SK-N-SH (cell line): ENCODE results near the gene C20orf141. TPM values are rescaled to one million over a fixed set of nuclear protein-coding genes. Genes with fewer than 3 reads are reported as not detected.

Experiments
- CTCF ChIA-PET: fragments of 300-600, 350-600 bp; formaldehyde crosslinking; extraction: SDS; loops from one replicate; lab custom pipeline; 2021; lab: Yijun Ruan, JAX
- POLR2A ChIA-PET: fragments of 350-600 bp; sonication (Branson Sonifier 250); formaldehyde crosslinking; extraction: SDS; loops from one replicate; lab custom pipeline; 2020; ENCODE audit warnings: antibody characterized with exemption, inconsistent platforms; lab: Yijun Ruan, JAX
- DNase-seq: peaks from one replicate; pipeline ENCODE4 v3.0.0; 2012
- H2AFZ ChIP-seq: fragments of 200-600 bp; sonication (generic); 2 replicates; pipeline ENCODE4 v1.8.1; 2016; ENCODE audit warnings: antibody characterized with exemption, mild to moderate bottlenecking, low read depth
- H3F3A ChIP-seq: fragments of 200-600 bp; sonication (generic); replicated peaks from 2 replicates; pipeline ENCODE3; 2016; ENCODE audit warnings: antibody characterized with exemption, mild to moderate bottlenecking; ENCODE audit not compliant: insufficient read depth
- H3K27ac ChIP-seq, 2 experiments: fragments of 200-500 bp in 1 of 2; fragments of 200-600 bp in 1 of 2; sonication (Bioruptor generic) in 1 of 2; sonication (generic), shearing (Covaris generic) in 1 of 2; 2 replicates each; pipeline versions ENCODE4 v1.5.1 to v1.6.1; 2014 to 2016; ENCODE audit warnings: low read depth in 2 of 2, inconsistent platforms in 1 of 2, low read length in 1 of 2, mild to moderate bottlenecking in 1 of 2, mixed read lengths in 1 of 2
- H3K27me3 ChIP-seq: fragments of 200-600 bp; sonication (generic), shearing (Covaris generic); 2 replicates; pipeline ENCODE4 v1.6.1; 2016; ENCODE audit warnings: mixed run types; ENCODE audit not compliant: insufficient read depth
- H3K36me3 ChIP-seq, 2 experiments: fragments of 200-500 bp in 1 of 2; fragments of 200-600 bp in 1 of 2; sonication (Bioruptor generic) in 1 of 2; sonication (generic) in 1 of 2; replicated peaks in 1 of 2; 2 replicates each; pipeline versions ENCODE3 to v1.5.1; 2014 to 2016; ENCODE audit warnings: low read length in 1 of 2, mild to moderate bottlenecking in 1 of 2; ENCODE audit not compliant: insufficient read depth in 2 of 2, control insufficient read depth in 1 of 2
- H3K4me1 ChIP-seq, 2 experiments: fragments of 200-500 bp in 1 of 2; fragments of 200-600 bp in 1 of 2; sonication (Bioruptor generic) in 1 of 2; sonication (generic), shearing (Covaris generic) in 1 of 2; 2 replicates each; pipeline versions ENCODE4 v1.5.1 to v1.6.1; 2014 to 2016; ENCODE audit warnings: low read depth in 1 of 2, low read length in 1 of 2, mixed run types in 1 of 2; ENCODE audit not compliant: insufficient read depth in 2 of 2, control insufficient read depth in 1 of 2
- H3K4me2 ChIP-seq: fragments of 200-600 bp; sonication (generic), shearing (Covaris generic); 2 replicates; pipeline ENCODE4 v1.6.1; 2017; ENCODE audit warnings: mixed run types
- H3K4me3 ChIP-seq, 2 experiments: fragments of 200-500 bp in 1 of 2; fragments of 200-600 bp in 1 of 2; sonication (Bioruptor generic) in 1 of 2; sonication (generic), shearing (Covaris generic) in 1 of 2; 2 replicates each; pipeline versions ENCODE4 v1.5.1 to v1.8.1; 2014 to 2016; ENCODE audit warnings: low read depth in 2 of 2, inconsistent platforms in 1 of 2, low read length in 1 of 2, mild to moderate bottlenecking in 1 of 2, mixed read lengths in 1 of 2, moderate library complexity in 1 of 2
- H3K79me2 ChIP-seq: fragments of 200-600 bp; sonication (generic); 2 replicates; pipeline ENCODE4 v1.8.1; 2017; ENCODE audit warnings: mild to moderate bottlenecking; ENCODE audit not compliant: insufficient read depth
- H3K9ac ChIP-seq: fragments of 200-600 bp; sonication (generic); 2 replicates; pipeline ENCODE4 v1.6.1; 2017; ENCODE audit warnings: mixed run types
- H3K9me2 ChIP-seq: fragments of 200-600 bp; sonication (generic); 2 replicates; pipeline ENCODE4 v1.6.1; 2017; ENCODE audit warnings: mixed run types
- H3K9me3 ChIP-seq: fragments of 200-600 bp; sonication (generic); 2 replicates; pipeline ENCODE4 v1.6.1; 2017; ENCODE audit warnings: mixed run types, mild to moderate bottlenecking, moderate library complexity
- H4K20me1 ChIP-seq: fragments of 200-600 bp; sonication (generic); 2 replicates; pipeline ENCODE4 v1.6.1; 2017; ENCODE audit warnings: mild to moderate bottlenecking, mixed run types; ENCODE audit not compliant: insufficient read depth
- CHD2 ChIP-seq: fragments of 150-350 bp; IDR thresholded peaks from 2 replicates; pipeline ENCODE4 v1.6.1; 2018; ENCODE audit warnings: low read length; ENCODE audit not compliant: partially characterized antibody
- FOSL2 ChIP-seq: IDR thresholded peaks from 2 replicates; pipeline ENCODE4 v1.4.0; 2012; ENCODE audit warnings: low read depth, mild to moderate bottlenecking, moderate library complexity, borderline replicate concordance
- FOXM1 ChIP-seq: IDR thresholded peaks from 2 replicates; pipeline ENCODE4 v1.4.0; 2012; ENCODE audit warnings: low read depth, mild to moderate bottlenecking
- GABPA ChIP-seq: IDR thresholded peaks from 2 replicates; pipeline ENCODE4 v1.4.0; 2012; ENCODE audit warnings: low read depth, mild to moderate bottlenecking
- JUND ChIP-seq: IDR thresholded peaks from 2 replicates; pipeline ENCODE4 v1.4.0; 2012
- NFIC ChIP-seq: IDR thresholded peaks from 2 replicates; pipeline ENCODE4 v1.4.0; 2012; ENCODE audit warnings: borderline replicate concordance
- POLR2AphosphoS5 ChIP-seq: IDR thresholded peaks from 2 replicates; pipeline ENCODE4 v1.6.1; 2012; ENCODE audit warnings: low read depth, low read length
- RAD21 ChIP-seq: IDR thresholded peaks from 2 replicates; pipeline ENCODE4 v1.6.1; 2012; ENCODE audit warnings: mild to moderate bottlenecking, low read length
- RFX5 ChIP-seq: IDR thresholded peaks from 2 replicates; pipeline ENCODE4 v1.6.1; 2012; ENCODE audit warnings: mild to moderate bottlenecking, improper control_type of control experiment, low read length
- SIN3A ChIP-seq: IDR thresholded peaks from 2 replicates; pipeline ENCODE4 v1.6.1; 2012; ENCODE audit warnings: low read depth, mild to moderate bottlenecking, low read length, moderate library complexity, borderline replicate concordance
- SMC3 ChIP-seq: IDR thresholded peaks from 2 replicates; pipeline ENCODE4 v1.6.1; 2012; ENCODE audit warnings: low read depth, low read length, improper control_type of control experiment
- TAF1 ChIP-seq: IDR thresholded peaks from 2 replicates; pipeline ENCODE4 v1.6.1; 2012; ENCODE audit warnings: low read depth, mild to moderate bottlenecking, low read length, moderate library complexity, borderline replicate concordance
- TEAD4 ChIP-seq: IDR thresholded peaks from 2 replicates; pipeline ENCODE4 v1.4.0; 2012; ENCODE audit warnings: mild to moderate bottlenecking, borderline replicate concordance; ENCODE audit not compliant: insufficient read depth
- WGBS: methylation state at CpG from one replicate; pipeline ENCODE4 v1.1.6; 2017; ENCODE audit warnings: low lambda C conversion rate; 5-methylcytosine and 5-hydroxymethylcytosine counted together
- polyA plus RNA-seq, 3 experiments: library from polyadenylated mRNA; depleted of rRNA; stranded (reverse); fragments of >200 nt; gene quantifications; 2 replicates each; pipeline ENCODE4 v1.2.3, GENCODE V29; 2012
- TF ChIP-seq, protein P1 (sequence below): fragments of 200-600 bp; sonication (generic); IDR thresholded peaks from 2 replicates; pipeline ENCODE4 v1.6.1; 2017; ENCODE audit warnings: antibody characterized with exemption, mild to moderate bottlenecking, moderate library complexity
- TF ChIP-seq, protein P2 (sequence below): IDR thresholded peaks from 2 replicates; pipeline ENCODE4 v1.4.0; 2012; ENCODE audit warnings: low read depth, borderline replicate concordance
- TF ChIP-seq, protein P3 (sequence below): IDR thresholded peaks from 2 replicates; pipeline ENCODE4 v1.4.0; 2012; ENCODE audit warnings: low read depth, borderline replicate concordance
- TF ChIP-seq, protein P4 (sequence below): fragments of 150-350 bp; IDR thresholded peaks from 2 replicates; pipeline ENCODE4 v1.6.1; 2017; ENCODE audit warnings: antibody characterized with exemption, low read length, low read depth, borderline replicate concordance
- TF ChIP-seq, protein P5 (sequence below): IDR thresholded peaks from 2 replicates; pipeline ENCODE4; 2012

C20orf141 gene
- polyA plus RNA-seq, 1 of the 3 experiments (the other 2 are of a cell fraction): 1.2 TPM

DNA sequence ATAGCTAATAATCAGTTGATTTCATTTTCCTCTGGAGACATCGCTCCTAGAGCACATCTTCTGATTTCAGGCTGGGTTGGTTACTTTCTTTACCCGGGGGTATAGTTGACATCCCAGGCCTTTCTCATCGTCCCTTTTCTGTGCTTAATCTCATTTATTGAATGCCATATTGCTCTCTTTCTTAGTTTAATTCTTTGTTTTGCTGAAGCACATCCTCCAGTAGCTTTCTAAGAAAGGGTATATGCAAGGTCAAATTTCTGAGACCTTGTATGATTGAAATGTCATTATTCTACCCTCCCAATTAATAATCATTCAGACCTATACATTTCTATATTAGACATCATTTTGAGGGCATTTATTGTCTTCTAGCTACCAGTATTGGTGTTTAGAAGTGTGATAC is 2.6 kb upstream of the C20orf141 start:
- peaks cover 10 to 18% of the 10 kb centered on the region in 2 experiments; a peak in 2 of 4 replicates for H3K4me1 ChIP-seq
- TF ChIP-seq POLR2AphosphoS5 (no peak), RFX5 (no peak), FOSL2 (no peak), TAF1 (no peak)
- TF ChIP-seq, protein P1, sequence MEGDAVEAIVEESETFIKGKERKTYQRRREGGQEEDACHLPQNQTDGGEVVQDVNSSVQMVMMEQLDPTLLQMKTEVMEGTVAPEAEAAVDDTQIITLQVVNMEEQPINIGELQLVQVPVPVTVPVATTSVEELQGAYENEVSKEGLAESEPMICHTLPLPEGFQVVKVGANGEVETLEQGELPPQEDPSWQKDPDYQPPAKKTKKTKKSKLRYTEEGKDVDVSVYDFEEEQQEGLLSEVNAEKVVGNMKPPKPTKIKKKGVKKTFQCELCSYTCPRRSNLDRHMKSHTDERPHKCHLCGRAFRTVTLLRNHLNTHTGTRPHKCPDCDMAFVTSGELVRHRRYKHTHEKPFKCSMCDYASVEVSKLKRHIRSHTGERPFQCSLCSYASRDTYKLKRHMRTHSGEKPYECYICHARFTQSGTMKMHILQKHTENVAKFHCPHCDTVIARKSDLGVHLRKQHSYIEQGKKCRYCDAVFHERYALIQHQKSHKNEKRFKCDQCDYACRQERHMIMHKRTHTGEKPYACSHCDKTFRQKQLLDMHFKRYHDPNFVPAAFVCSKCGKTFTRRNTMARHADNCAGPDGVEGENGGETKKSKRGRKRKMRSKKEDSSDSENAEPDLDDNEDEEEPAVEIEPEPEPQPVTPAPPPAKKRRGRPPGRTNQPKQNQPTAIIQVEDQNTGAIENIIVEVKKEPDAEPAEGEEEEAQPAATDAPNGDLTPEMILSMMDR: no peak
- TF ChIP-seq, all 33 proteins: peak for 0
- Histone ChIP-seq H3K79me2 (no peaks in the 10 kb centered on the region), H3K36me3 (no peaks in the 10 kb centered on the region), H3K9me2 (no peaks in the 10 kb centered on the region), H3F3A (peaks cover 13% of the 10 kb centered on the region), H3K4me3 (no peak overlapping the region), H3K27ac (no peak overlapping the region), H3K27me3 (no peaks in the 10 kb centered on the region), H3K9me3 (peaks cover 11% of the 10 kb centered on the region), H3K9ac (no peak overlapping the region), H2AFZ (no peak overlapping the region), H4K20me1 (no peaks in the 10 kb centered on the region), H3K4me2 (no peak overlapping the region)
- ChIA-PET POLR2A (no interaction called here), CTCF (interaction anchor here (1.2 kb wide), 1 partner anchor 28 kb away, joined by 3 read pairs; the partner anchor contains the start of genes PCED1A and VPS16)
- DNase-seq: no peak
- 47% methylated on average over 3 of the region's 3 CpGs for WGBS

DNA sequence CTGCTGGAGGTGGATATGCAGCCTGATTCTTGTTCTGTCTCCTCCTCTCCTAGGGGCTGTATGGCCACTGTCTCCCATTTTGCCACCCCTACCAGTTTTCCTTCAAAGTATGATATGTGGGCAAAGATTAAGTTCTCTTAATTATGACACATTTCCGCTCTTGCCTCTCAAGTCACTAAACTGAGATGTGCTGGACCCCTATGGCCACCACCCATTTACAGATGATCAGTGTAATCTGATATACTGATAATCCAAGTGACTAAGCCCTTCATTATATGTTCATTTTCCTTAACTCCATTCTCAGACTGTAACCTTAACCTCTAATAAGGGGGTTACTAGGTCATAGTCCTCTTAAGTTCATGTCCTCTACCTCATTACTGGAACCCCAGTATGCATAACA is 711 bp upstream of the C20orf141 start:
- Histone ChIP-seq H3K27ac (peak overlapping the region; percentile 45 to 72; a peak in 3 of 4 replicates), H3K4me2 (peak overlapping the region; percentile 83), H2AFZ (no peak overlapping the region), H3F3A (peaks cover 13% of the 10 kb centered on the region), H3K9me3 (peaks cover 11% of the 10 kb centered on the region), H3K4me3 (no peak overlapping the region), H4K20me1 (no peaks in the 10 kb centered on the region), H3K9ac (0 out of 2 replicates have a peak overlapping the region, but pooled peaks have one; percentile 31), H3K36me3 (no peaks in the 10 kb centered on the region), H3K79me2 (no peaks in the 10 kb centered on the region), H3K27me3 (no peaks in the 10 kb centered on the region), H3K9me2 (no peaks in the 10 kb centered on the region), H3K4me1 (peaks cover 10 to 18% of the 10 kb centered on the region in 2 experiments; a peak in 2 of 4 replicates)
- 78% methylated on average over 1 of the region's 1 CpG for WGBS
- CTCF ChIA-PET: interaction anchor here (1.4 kb wide), 1 partner anchor 13 kb away, joined by 3 read pairs; no protein-coding TSS in a partner anchor
- POLR2A ChIA-PET: interaction anchor here (1.1 kb wide), 1 partner anchor 14 kb away, joined by 5 read pairs; the partner anchor contains the start of gene CPXM1
- peak; percentile 12 for DNase-seq
- TF ChIP-seq SIN3A (no peak), CHD2 (no peak), JUND (no peak), RAD21 (no peak), TEAD4 (no peak), FOXM1 (no peak), GABPA (no peak), NFIC (no peak), SMC3 (no peak), TAF1 (no peak)
- TF ChIP-seq, protein P2, sequence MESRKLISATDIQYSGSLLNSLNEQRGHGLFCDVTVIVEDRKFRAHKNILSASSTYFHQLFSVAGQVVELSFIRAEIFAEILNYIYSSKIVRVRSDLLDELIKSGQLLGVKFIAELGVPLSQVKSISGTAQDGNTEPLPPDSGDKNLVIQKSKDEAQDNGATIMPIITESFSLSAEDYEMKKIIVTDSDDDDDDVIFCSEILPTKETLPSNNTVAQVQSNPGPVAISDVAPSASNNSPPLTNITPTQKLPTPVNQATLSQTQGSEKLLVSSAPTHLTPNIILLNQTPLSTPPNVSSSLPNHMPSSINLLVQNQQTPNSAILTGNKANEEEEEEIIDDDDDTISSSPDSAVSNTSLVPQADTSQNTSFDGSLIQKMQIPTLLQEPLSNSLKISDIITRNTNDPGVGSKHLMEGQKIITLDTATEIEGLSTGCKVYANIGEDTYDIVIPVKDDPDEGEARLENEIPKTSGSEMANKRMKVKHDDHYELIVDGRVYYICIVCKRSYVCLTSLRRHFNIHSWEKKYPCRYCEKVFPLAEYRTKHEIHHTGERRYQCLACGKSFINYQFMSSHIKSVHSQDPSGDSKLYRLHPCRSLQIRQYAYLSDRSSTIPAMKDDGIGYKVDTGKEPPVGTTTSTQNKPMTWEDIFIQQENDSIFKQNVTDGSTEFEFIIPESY: no peak
- TF ChIP-seq, protein P3, sequence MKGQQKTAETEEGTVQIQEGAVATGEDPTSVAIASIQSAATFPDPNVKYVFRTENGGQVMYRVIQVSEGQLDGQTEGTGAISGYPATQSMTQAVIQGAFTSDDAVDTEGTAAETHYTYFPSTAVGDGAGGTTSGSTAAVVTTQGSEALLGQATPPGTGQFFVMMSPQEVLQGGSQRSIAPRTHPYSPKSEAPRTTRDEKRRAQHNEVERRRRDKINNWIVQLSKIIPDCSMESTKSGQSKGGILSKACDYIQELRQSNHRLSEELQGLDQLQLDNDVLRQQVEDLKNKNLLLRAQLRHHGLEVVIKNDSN: no peak
- TF ChIP-seq, protein P4, sequence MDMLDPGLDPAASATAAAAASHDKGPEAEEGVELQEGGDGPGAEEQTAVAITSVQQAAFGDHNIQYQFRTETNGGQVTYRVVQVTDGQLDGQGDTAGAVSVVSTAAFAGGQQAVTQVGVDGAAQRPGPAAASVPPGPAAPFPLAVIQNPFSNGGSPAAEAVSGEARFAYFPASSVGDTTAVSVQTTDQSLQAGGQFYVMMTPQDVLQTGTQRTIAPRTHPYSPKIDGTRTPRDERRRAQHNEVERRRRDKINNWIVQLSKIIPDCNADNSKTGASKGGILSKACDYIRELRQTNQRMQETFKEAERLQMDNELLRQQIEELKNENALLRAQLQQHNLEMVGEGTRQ: no peak
- TF ChIP-seq, protein P5, sequence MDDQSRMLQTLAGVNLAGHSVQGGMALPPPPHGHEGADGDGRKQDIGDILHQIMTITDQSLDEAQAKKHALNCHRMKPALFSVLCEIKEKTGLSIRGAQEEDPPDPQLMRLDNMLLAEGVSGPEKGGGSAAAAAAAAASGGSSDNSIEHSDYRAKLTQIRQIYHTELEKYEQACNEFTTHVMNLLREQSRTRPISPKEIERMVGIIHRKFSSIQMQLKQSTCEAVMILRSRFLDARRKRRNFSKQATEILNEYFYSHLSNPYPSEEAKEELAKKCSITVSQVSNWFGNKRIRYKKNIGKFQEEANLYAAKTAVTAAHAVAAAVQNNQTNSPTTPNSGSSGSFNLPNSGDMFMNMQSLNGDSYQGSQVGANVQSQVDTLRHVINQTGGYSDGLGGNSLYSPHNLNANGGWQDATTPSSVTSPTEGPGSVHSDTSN: no peak
- TF ChIP-seq, protein P1: no peak
